Tibial nerve (tissue), 4 donors: ENCODE measurements around the gene ALOX5AP. TPM values are rescaled to one million over a fixed set of nuclear protein-coding genes. Genes with fewer than 3 reads are reported as not detected.

Experiments
- DNase-seq, 2 donors: peaks; one replicate each; pipeline ENCODE4 v3.0.0-alpha.2; 2019; ENCODE audit warnings: low spot score in 2 of 2
- H3K27ac ChIP-seq, 4 donors: fragments of 200-600 bp; sonication (generic) in 3 of 4; one replicate each; pipeline ENCODE4 v1.5.1; 2017 to 2019; ENCODE audit warnings: mild to moderate bottlenecking in 1 of 4
- H3K27me3 ChIP-seq, 2 donors: fragments of 200-600 bp; sonication (generic) in 1 of 2; one replicate each; pipeline versions ENCODE4 v1.5.1 to v1.6.0; 2017 to 2019
- H3K36me3 ChIP-seq, 3 donors: fragments of 200-600 bp; sonication (generic); one replicate each; pipeline ENCODE4 v1.5.1; 2018 to 2019
- H3K4me1 ChIP-seq, 4 donors: fragments of 200-600 bp; sonication (generic) in 3 of 4; one replicate each; pipeline ENCODE4 v1.5.1; 2017 to 2019
- H3K4me3 ChIP-seq, 4 donors: fragments of 200-600 bp; sonication (generic) in 3 of 4; one replicate each; pipeline ENCODE4 v1.5.1; 2017 to 2019; ENCODE audit warnings: mild to moderate bottlenecking in 1 of 4, moderate library complexity in 1 of 4
- H3K9me3 ChIP-seq, 4 donors: fragments of 200-600 bp; sonication (generic) in 3 of 4; one replicate each; pipeline ENCODE4 v1.5.1; 2017 to 2019
- CTCF ChIP-seq, 5 experiments: fragments of 200-600 bp in 3 of 5; fragments of 450-650 bp in 2 of 5; sonication (generic) in 3 of 5; IDR thresholded peaks; one replicate each; pipeline ENCODE4 v1.5.1; 2016 to 2019; ENCODE audit warnings: antibody characterized with exemption in 5 of 5, mild to moderate bottlenecking in 3 of 5, moderate library complexity in 2 of 5
- EP300 ChIP-seq, 2 donors: sonication (generic); formaldehyde crosslinking; IDR thresholded peaks; one replicate each; pipeline ENCODE4 v1.6.1; 2017; ENCODE audit warnings: antibody characterized with exemption in 2 of 2, mild to moderate bottlenecking in 1 of 2
- POLR2A ChIP-seq, 2 donors: fragments of 450-650 bp; IDR thresholded peaks; one replicate each; pipeline ENCODE4 v1.6.1; 2017; ENCODE audit warnings: antibody characterized with exemption in 2 of 2, mild to moderate bottlenecking in 2 of 2, moderate library complexity in 2 of 2
- WGBS, 2 donors: methylation state at CpG; one replicate each; pipeline ENCODE4 v1.1.5; 2018; 5-methylcytosine and 5-hydroxymethylcytosine counted together
- total RNA-seq, 4 donors: library from RNA; depleted of rRNA; stranded (reverse); fragments of >200 nt; gene quantifications; one replicate each; pipeline ENCODE4 v1.1.0, GENCODE V29; 2016

ALOX5AP gene
- total RNA-seq, 4 donors from 2014 or later, result 25.3 to 41.4 (median 33.1) TPM

DNA sequence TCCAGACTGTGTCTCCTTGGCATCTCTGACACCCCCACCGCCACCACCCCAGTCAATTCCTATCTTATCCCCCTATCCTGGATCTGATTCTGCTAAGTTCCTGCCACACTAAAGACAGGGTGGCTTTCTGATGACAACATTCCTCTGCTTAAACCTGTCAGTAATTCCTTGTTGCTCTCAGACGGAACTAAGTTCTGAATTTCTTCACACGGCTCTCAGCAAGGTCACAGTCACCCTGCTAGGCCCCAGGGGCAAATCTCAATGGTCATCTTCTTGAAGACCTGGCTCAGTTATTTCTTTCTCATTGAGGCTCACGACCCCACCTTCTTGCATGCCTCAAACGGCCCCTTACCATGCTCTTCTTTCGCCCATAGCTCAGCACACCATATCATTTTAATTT is 7.6 kb downstream of the ALOX5AP start:
- Histone ChIP-seq H3K4me3 (no peak overlapping the region), H3K4me1 (peaks cover 0 to 40% (median 20%) of the 10 kb centered on the region in 4 donors), H3K27me3 (no peaks in the 10 kb centered on the region), H3K27ac (peak overlapping the region in 2 of 4 donors; percentile 40 to 41), H3K9me3 (no peaks in the 10 kb centered on the region), H3K36me3 (no peaks in the 10 kb centered on the region)
- TF ChIP-seq CTCF (IDR thresholded peaks at IDR 0.05) (no peak), EP300 (IDR thresholded peaks at IDR 0.05) (no peak), POLR2A (IDR thresholded peaks at IDR 0.05) (no peak)
- no peak for DNase-seq
- 80 to 87% methylated on average over 6 of the region's 6 CpGs for WGBS, 2 donors

DNA sequence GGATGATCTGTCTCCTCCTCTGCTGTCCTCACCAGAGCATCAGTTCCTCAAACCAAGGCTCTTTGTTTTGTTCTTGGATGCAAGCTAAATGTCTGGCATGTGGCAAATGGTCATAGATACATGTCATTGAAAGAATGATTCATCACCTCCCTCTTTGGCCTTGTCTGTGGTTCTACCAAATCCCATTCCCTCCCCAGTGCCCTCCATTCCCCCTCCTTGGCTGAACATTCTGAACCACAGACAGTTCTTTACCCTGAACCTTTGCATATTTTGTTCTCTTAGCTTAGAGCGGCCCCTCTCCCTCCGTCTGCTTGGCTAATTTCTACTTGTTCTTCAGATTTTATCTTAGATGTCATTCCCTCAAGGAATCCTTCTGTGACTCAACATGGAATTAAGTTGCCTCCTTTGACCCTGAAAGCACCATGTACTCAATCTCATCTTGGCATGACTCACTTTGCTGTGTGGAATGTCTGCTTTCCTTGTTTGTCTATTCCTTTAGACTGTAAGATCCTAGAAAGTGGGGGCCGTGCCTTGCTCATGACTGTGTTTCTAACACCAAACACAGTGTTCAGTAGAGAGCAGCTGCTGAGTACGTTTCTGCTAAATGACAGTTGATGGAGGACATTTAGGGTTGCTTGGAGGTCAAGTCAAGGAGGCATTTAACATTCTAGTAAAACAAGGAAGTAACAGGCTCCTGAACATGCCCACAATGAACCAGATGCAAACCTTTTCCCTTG is 8.1 kb downstream of the ALOX5AP start:
- Histone ChIP-seq H3K4me3 (no peak overlapping the region), H3K27ac (peak overlapping the region in 3 of 4 donors; percentile 40 to 43 (median 41)), H3K4me1 (peaks cover 0 to 40% (median 20%) of the 10 kb centered on the region in 4 donors), H3K9me3 (no peaks in the 10 kb centered on the region), H3K36me3 (no peaks in the 10 kb centered on the region), H3K27me3 (no peaks in the 10 kb centered on the region)
- WGBS, 2 donors, result 49 to 50% methylated on average over 4 of the region's 4 CpGs
- peak in 1 of 2 donors; percentile 63 for DNase-seq
- TF ChIP-seq CTCF (IDR thresholded peaks at IDR 0.05) (no peak), EP300 (IDR thresholded peaks at IDR 0.05) (peak in 1 of 2 donors; percentile 71)

- H3K9me3 ChIP-seq, result no peaks in the 10 kb centered on the region
- H3K27ac ChIP-seq, result peak overlapping the region in 1 of 4 donors; percentile 43
- 73 to 79% methylated on average over 7 of the region's 7 CpGs for WGBS, 2 donors
- no peaks in the 10 kb centered on the region for H3K36me3 ChIP-seq
- TF ChIP-seq CTCF (IDR thresholded peaks at IDR 0.05), result no peak
- TF ChIP-seq EP300 (IDR thresholded peaks at IDR 0.05), result no peak
- no peak for TF ChIP-seq POLR2A (IDR thresholded peaks at IDR 0.05)
- no peak overlapping the region for H3K4me3 ChIP-seq
- no peaks in the 10 kb centered on the region for H3K27me3 ChIP-seq
- peaks cover 0 to 36% (median 20%) of the 10 kb centered on the region in 4 donors for H3K4me1 ChIP-seq
- DNase-seq, result no peak
Observed at GRCh38 chr13:30744056-30744680, 8.8 kb downstream of the ALOX5AP start.

GRCh38 chr13:30744681-30745077 is 9.3 kb downstream of the ALOX5AP start:
- peaks cover 0 to 31% (median 20%) of the 10 kb centered on the region in 4 donors for H3K4me1 ChIP-seq
- TF ChIP-seq POLR2A (IDR thresholded peaks at IDR 0.05) (no peak), EP300 (IDR thresholded peaks at IDR 0.05) (no peak), CTCF (IDR thresholded peaks at IDR 0.05) (no peak)
- H3K9me3 ChIP-seq, result no peaks in the 10 kb centered on the region
- H3K4me3 ChIP-seq, result no peak overlapping the region
- DNase-seq, result no peak
- no peak overlapping the region for H3K27ac ChIP-seq
- H3K27me3 ChIP-seq, result no peaks in the 10 kb centered on the region
- 91 to 93% methylated on average over 4 of the region's 4 CpGs for WGBS, 2 donors
- H3K36me3 ChIP-seq, result no peaks in the 10 kb centered on the region
